SKM-1 treated with dmso at 0.1 percent for 144 hours (cell line): ENCODE data around the gene C6orf120.
A peak's percentile ranks its signal among the peaks of the same experiment; 100 is the strongest.
"Not testable (repeated sequence)": the region's sequence is repeated elsewhere in the genome, so short reads cannot be mapped to it uniquely, and the experiment has no call there.

Source experiments
- DNase-seq: peaks from one replicate; lab custom pipeline; 2025; ENCODE audit not compliant: unreplicated experiment; lab: John Stamatoyannopoulos, UW

C6orf120 gene

GRCh38 chr6:169678342-169678741 lies 23.6 kb upstream of the C6orf120 start:
- DNase-seq = no peak

DNA sequence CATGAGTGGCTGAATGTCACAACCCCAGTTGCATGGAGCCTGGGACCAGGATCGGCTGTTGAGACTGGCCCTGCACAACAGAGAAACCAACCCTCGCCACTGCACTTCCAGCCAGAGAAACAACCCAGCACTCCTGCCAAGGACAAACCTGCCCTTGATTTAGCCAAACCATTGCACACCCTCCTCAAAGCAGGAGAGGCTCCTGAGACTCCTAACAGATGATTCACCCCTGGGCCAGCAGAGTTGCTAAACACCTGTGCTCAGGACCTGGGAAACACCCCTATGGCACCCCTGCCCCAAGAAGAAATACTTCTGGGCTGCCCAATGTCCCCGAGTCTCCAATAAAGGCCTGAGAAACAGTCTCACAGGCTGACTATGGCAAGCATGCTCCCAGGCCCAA lies 17.9 kb upstream of the C6orf120 start:
- DNase-seq = no peak

DNA sequence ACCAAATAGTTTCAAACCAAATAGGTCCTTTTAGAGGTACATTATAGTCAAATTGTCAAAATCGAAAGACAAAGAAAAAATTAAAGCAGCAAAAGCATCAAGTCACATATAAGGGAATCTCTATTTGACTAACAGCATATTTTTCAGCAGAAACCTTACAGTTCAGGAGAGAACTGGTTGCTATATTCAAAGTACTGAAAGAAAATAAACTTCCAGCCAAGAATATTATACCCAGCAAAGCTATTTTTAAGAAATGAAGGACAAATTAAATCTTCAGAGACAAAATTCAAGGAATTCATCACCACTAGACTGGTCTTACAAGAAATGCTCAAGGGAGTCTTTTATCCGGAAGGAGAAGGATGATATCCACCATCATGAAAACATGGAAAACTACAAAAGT lies 16.1 kb upstream of the C6orf120 start:
- no peak for DNase-seq

GRCh38 chr6:169689287-169689686 lies 12.6 kb upstream of the C6orf120 start:
- DNase-seq = no peak

DNA sequence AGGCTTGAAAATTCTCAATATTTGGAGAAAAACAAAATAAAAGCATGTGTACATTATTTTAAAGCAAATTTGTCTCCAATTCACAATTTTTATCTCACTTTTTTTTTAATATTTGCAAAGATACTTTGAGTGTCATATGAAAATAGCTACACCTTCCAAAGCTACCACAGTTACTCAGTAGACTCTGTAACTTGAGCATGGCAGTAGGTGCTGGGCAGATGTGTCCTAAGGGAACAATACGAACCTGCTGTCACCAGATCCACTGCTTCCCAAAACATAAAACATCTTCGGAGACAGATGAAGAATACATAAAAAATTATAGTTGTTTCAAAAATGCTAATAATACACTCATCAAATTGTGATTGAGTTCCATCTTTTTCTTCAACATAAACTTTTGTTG lies 10.7 kb upstream of the C6orf120 start:
- no peak for DNase-seq

- DNase-seq = no peak
Measured at GRCh38 chr6:169692516-169692915, 9.4 kb upstream of the C6orf120 start.

GRCh38 chr6:169695131-169695530 lies 6.8 kb upstream of the C6orf120 start:
- DNase-seq = no peak

- not testable (repeated sequence) for DNase-seq
Measured at GRCh38 chr6:169697115-169697514, 4.8 kb upstream of the C6orf120 start.

DNA sequence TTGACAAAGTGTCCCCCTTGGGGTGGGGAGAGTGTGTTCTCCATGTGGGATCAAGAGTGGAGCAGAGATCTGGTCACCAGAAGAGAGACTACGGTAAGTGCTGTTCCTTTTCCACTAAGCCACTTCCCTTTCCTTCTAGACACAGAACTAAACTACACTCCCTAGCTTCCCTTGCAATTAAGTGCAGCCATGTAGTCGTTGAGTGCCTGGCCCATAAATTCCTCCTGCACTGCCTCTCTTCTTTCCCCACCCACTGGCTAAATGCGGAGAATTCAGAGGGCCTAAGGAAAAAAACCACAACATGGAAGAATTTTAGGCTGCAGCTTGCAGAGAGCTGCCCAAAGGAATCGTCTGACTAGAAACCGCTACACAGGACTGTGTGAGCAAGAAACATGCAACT lies 1.6 kb upstream of the C6orf120 start:
- peak; percentile 64 for DNase-seq

- DNase-seq = no peak
Measured at GRCh38 chr6:169701311-169701953, 494 bp upstream of the C6orf120 start.

- DNase-seq = no peak
Measured at GRCh38 chr6:169702840-169703246, 917 bp downstream of the C6orf120 start.

- no peak for DNase-seq
Measured at GRCh38 chr6:169707772-169708171, 5.8 kb downstream of the C6orf120 start.

- no peak for DNase-seq
Measured at GRCh38 chr6:169709293-169709692, 7.4 kb downstream of the C6orf120 start.

GRCh38 chr6:169710009-169710408 lies 8.1 kb downstream of the C6orf120 start:
- DNase-seq = no peak

DNA sequence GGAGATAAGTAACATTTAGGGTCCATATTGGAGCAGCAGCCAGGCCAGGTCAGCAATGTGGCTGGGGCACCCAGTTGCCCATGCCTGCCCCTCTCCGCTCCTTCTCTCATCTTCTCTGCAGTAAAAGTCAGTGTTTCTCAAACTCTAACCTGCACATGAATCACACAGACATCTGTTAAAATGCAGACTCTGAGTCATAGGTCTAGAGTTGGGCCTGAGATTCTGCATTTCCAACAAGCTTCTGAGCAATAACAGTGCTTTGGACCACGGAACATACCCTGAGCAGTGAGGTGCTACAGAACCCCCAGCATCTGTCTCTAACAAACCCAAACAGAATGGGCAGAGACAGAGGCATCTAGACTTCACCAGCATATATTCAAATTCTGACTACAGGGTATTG lies 12.3 kb downstream of the C6orf120 start:
- DNase-seq = no peak

GRCh38 chr6:169714595-169714994 lies 12.7 kb downstream of the C6orf120 start:
- no peak for DNase-seq

DNA sequence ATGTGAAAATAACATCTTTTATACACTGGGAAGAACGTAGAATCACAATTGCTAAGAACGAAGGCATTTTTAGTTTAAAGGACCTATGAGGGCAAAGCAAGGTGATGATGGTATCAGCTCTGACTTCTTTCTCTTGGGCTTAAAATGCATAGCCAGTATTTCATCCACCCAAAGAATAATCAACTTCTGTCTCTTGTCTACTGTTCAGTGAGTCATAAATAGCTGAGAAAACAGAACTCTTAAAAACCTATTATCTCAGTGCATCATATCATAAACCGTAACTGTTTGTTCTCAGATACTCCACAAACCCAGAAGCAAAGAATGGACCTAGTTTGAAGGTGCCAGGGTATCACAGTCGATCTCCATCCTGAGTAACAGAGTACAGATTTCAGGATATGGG lies 17.2 kb downstream of the C6orf120 start:
- no peak for DNase-seq

- DNase-seq = no peak
Measured at GRCh38 chr6:169720207-169720855, 18.4 kb downstream of the C6orf120 start.

- peak; percentile 26 for DNase-seq
Measured at GRCh38 chr6:169722362-169723199, 20.7 kb downstream of the C6orf120 start.

GRCh38 chr6:169723200-169723909 lies 21.4 kb downstream of the C6orf120 start:
- peak; percentile 36 for DNase-seq

DNA sequence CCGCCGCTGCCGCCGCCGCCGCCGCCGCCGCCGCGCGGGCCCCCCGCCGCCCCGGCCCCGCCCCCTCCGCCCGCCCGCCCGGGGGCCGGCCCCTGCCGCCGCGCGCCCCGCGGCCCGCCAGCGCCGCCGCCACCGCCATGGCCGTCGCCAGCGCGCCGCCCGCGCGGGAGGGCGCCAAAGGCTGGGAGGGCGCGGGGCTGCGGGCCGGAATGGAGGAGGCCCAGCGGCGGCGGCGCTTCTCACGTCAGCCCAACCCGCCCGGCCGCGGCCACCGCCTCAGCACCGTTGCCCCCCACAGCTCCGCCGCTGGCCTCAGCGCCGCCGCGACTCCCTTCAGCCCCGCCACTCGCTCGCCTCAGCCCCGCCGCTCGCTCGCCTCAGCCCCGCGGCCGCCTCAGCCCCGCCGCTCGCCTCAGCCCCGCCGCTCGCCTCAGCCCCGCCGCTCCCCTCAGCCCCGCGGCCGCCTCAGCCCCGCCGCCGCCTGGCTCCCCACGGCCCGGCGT lies 22.1 kb downstream of the C6orf120 start:
- DNase-seq = peak; percentile 48
